Mucosa of descending colon (tissue), 3 donors: ENCODE results near the gene GALNT10. TPM values are rescaled to one million over a fixed set of nuclear protein-coding genes. Genes with fewer than 3 reads are reported as not detected.
A peak's percentile ranks its signal among the peaks of the same experiment; 100 is the strongest.

Experiments
- ATAC-seq: fragments of 200-7000 bp; cut with Tn5 transposase; one replicate; pipeline ENCODE4 v1.9.1; 2020; ENCODE audit warnings: mild to moderate bottlenecking, moderate library complexity
- DNase-seq, 3 donors: peaks; one replicate each; pipeline ENCODE4 v3.0.0-alpha.2; 2020
- H3K36me3 ChIP-seq: fragments of 200-600 bp; one replicate; pipeline ENCODE4 v1.8.0; 2021; ENCODE audit warnings: low read depth, mild to moderate bottlenecking
- H3K4me1 ChIP-seq: fragments of 200-600 bp; one replicate; pipeline ENCODE4 v1.8.0; 2021; ENCODE audit warnings: low read depth, mild to moderate bottlenecking
- H3K4me3 ChIP-seq: fragments of 200-600 bp; one replicate; pipeline ENCODE4 v1.8.0; 2021; ENCODE audit warnings: mild to moderate bottlenecking
- H3K9me3 ChIP-seq: fragments of 200-600 bp; one replicate; pipeline ENCODE4 v1.8.0; 2021; ENCODE audit warnings: mild to moderate bottlenecking
- CTCF ChIP-seq: fragments of 200-600 bp; IDR thresholded peaks from one replicate; pipeline ENCODE4 v1.8.0; 2022; ENCODE audit warnings: antibody characterized with exemption, mild to moderate bottlenecking
- intact Hi-C, 2 donors: fragments of 100-400 bp; cut with DNase I in 1 of 2; cut with micrococcal nuclease in 1 of 2; formaldehyde crosslinking; loops; one replicate each; pipeline versions ENCODE4 v1.11.0 to v1.11.1; 2022; cut with DNase I, micrococcal nuclease
- total RNA-seq, 3 donors: library from RNA; stranded (reverse); fragmentation: NEBNext Ultra II Directional in 2 of 3; extraction: Animal tissue kit (Norgen Biotek cat#: 25700) in 2 of 3; gene quantifications; one replicate each; pipeline versions ENCODE4 v1.2.1 to v1.2.4, GENCODE V29; 2021 to 2023
- donor health status: DM: no; HTN: no; CAD: no; lungs with moderate emphysema.
- donor health status: DM: no; HTN: no; CAD: no.
- donor health status: DM: no; HTN: yes; CAD: no.

Gene GALNT10
- total RNA-seq, 3 donors from 2014 or later, result 38.5 to 51.5 (median 41.4) TPM

GRCh38 chr5:154271936-154272514, 81.5 kb downstream of the GALNT10 start:
- ATAC-seq (no peak), DNase-seq (no peak)
- Histone ChIP-seq H3K4me3 (no peak overlapping the region), H3K4me1 (peaks cover 15% of the 10 kb centered on the region), H3K9me3 (no peaks in the 10 kb centered on the region), H3K36me3 (no peaks in the 10 kb centered on the region)
- intact Hi-C loops, result no loop called here
- no peak for TF ChIP-seq CTCF

GRCh38 chr5:154273028-154273617, 82.6 kb downstream of the GALNT10 start:
- no peak for TF ChIP-seq CTCF
- Histone ChIP-seq H3K4me3 (no peak overlapping the region), H3K9me3 (no peaks in the 10 kb centered on the region), H3K4me1 (peaks cover 22% of the 10 kb centered on the region), H3K36me3 (no peaks in the 10 kb centered on the region)
- intact Hi-C loops, result no loop called here
- DNase-seq (peak in 1 of 3 donors; percentile 52), ATAC-seq (peak; percentile 85)

- H3K4me1 ChIP-seq, result peaks cover 22% of the 10 kb centered on the region
- ATAC-seq (no peak), DNase-seq (no peak)
- no peaks in the 10 kb centered on the region for H3K9me3 ChIP-seq
- intact Hi-C loops, result no loop called here
- no peaks in the 10 kb centered on the region for H3K36me3 ChIP-seq
- no peak for TF ChIP-seq CTCF
- no peak overlapping the region for H3K4me3 ChIP-seq
Measured at GRCh38 chr5:154273963-154274827, 83.7 kb downstream of the GALNT10 start.

GRCh38 chr5:154274828-154275185, 84.3 kb downstream of the GALNT10 start:
- ATAC-seq (no peak), DNase-seq (no peak)
- peaks cover 22% of the 10 kb centered on the region for H3K4me1 ChIP-seq
- intact Hi-C loops, result no loop called here
- no peak for TF ChIP-seq CTCF
- no peaks in the 10 kb centered on the region for H3K36me3 ChIP-seq
- H3K9me3 ChIP-seq, result no peaks in the 10 kb centered on the region
- no peak overlapping the region for H3K4me3 ChIP-seq

- H3K4me1 ChIP-seq, result peaks cover 22% of the 10 kb centered on the region
- ATAC-seq, result no peak
- intact Hi-C loops, result no loop called here
Measured at GRCh38 chr5:154275566-154275965, 85.0 kb downstream of the GALNT10 start.

More at GRCh38 chr5:154275566-154275965, 85.0 kb downstream of the GALNT10 start:
- DNase-seq, result no peak
- no peaks in the 10 kb centered on the region for H3K9me3 ChIP-seq
- H3K4me3 ChIP-seq, result no peak overlapping the region
- H3K36me3 ChIP-seq, result no peaks in the 10 kb centered on the region
- no peak for TF ChIP-seq CTCF
